ENCODE results near the gene MEIS1.
A peak's percentile ranks its signal among the peaks of the same experiment; 100 is the strongest.

MEIS1 gene

DNA sequence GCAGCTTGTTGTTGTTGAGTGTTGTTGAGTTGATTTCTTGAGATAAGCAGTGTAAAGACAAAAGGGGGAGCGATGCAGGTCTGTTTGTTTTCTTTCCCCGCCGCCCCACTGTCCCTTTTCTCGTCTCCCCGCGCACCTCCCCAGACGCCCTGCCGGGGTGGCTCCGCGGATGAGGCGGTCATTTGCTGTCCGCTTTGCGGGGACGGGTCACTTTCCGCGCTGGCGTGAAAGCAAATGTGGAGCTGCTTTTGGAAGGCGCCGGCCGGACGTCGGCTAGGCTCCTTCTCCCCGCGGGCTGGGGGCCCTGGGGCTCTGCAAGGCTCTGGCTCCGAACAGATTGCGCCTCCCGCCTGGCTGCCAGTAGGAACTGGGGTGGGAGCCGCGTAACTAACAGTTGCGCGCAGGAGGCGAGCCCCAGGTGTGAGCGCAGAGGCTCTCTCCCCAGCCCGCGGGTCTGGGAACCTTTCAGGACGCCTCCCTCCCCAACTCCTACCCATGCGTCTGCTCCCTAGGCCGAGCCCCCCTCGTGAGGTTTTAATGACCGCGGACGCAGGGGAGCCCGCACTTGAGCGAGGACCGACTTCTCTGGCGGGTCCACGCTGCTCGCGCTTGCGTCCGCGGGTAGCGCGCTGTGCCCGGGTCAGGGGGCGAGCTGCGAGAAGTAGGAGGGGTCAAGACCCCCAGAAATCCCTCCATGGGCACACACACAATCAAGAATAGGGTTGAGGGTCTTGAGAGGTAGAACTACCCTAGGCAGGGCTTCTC is 146.6 kb downstream of the MEIS1 start:
- peak; percentile 66 for DNase-seq (ENCODE audit: low spot score)

DNA sequence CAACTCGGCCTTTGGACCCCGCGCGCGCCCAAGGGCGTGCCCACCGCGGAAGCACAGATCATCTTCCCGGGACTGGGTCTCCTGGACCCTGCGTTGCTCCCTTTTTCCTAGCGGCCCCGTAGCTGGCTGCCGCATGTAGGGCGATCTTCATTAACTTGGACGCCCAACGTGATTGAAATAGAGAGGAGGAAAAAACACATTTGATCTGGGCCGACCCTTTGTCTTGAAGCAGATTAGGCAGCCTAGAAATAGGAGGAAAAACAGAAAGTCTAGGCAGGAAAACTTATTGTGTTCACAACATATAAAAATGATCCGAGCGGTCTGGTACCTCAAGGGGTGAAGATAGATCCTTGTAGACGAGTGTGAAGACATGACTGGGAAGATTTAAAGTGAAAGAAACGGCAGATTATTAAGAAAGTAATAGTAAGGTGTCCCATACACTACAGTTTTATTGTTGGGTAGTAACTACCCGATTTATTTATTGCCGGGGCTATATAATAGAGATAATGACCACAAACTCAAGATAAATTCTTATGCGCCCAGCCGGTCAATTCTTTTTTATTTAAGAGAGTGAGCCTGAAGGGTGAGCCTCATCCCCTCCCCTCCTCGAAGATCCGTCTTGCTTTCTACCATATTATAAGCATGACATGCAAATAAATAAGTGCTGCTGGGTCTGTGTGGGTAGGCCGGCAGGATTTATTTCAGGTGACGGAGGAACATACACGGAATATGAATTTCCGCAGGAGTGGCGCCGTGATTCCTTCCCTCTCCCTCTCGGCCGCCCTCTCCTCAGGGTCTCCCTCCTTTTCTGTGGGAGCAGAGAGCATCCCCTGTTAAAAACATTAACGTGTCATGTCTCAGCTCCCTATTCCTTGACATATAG is 147.4 kb downstream of the MEIS1 start:
- no peak for DNase-seq (ENCODE audit: low spot score)

DNA sequence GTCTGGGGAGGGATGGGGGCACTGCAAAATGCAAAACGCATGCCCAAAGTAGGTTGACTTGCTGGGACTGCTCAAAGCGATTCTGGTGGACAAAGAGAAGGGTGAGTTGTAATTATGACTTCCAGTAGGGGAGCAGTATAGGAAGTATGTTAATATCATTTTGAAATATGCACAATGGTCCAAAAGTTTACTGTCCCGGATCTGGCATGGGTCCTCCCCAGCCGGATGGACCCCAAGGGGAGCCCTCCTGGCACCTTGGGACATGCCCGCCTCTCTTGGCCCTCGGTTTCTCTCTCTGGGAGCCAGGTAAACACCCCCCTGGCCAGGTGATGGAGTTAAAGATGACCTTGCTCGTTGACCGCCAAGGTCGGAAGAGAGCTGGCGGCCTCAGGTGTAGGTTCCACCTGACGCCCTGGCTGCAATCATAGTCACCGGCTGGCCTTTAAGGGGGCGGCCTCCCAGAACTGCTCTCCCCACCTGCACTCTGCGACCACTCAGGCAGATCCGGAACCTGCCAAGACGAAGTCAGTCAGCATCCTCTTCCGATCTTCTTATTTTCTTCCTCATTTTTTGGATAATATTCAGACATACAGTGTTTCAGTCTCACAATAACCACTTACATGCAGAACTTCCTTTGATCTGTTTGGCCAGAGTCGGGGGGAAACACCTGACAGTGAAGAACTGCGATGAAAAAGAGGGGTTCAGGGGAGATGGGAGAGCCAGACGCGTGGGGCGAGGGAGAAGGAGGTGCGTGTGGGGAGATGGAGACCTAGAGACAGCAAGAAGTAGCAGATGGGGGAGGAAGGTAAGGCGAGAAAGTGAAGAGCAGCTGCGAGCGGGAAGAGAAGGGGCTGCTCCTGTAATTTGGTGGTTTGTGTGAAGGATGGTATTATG is 148.3 kb downstream of the MEIS1 start:
- DNase-seq (ENCODE audit: low spot score), result no peak

- no peak for DNase-seq (ENCODE audit: low spot score)
Measured at GRCh38 chr2:66583881-66584280, 149.0 kb downstream of the MEIS1 start.

DNA sequence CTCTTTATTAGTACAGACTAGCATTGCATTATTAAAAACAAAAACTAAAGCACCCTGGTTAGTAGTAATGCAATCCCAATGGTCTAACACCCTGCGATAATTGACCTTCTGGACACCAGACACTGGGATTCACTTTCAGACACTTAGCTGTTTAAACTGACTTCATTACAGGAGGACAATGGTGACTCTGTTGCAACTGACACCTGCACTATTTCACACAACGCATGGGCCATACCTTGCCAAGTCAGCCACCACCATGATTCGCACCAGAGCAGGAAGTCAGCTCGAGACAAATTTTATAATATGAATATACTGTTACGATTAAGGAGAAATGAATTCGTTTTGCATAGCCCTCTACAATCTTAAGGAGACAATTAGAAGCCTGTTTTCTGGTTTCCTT is 150.7 kb downstream of the MEIS1 start:
- DNase-seq (ENCODE audit: low spot score), result no peak

GRCh38 chr2:66587216-66587615 is 152.3 kb downstream of the MEIS1 start:
- DNase-seq (ENCODE audit: low spot score), result peak; percentile 57

GRCh38 chr2:66594001-66594400 is 159.1 kb downstream of the MEIS1 start:
- no peak for DNase-seq (ENCODE audit: low spot score)

DNA sequence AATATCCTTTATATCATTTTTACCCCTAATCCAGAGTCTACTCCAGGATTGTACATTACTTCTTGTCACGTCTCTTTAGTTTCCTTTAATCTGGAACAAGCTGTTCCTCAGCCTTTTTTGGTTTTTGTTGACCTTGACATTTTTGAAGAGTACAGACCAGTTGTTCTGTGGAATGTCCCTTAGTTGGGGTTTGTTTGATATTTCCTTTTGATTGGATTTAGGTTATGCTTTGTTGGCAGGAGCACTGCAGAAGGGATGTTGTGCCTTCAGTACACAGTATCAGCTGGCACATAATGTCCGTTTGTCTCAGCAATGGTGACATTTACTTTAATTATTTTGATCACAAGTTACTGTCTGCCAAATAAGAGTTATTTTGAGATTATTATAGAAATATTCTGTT is 160.6 kb downstream of the MEIS1 start:
- DNase-seq (ENCODE audit: low spot score), result no peak

DNA sequence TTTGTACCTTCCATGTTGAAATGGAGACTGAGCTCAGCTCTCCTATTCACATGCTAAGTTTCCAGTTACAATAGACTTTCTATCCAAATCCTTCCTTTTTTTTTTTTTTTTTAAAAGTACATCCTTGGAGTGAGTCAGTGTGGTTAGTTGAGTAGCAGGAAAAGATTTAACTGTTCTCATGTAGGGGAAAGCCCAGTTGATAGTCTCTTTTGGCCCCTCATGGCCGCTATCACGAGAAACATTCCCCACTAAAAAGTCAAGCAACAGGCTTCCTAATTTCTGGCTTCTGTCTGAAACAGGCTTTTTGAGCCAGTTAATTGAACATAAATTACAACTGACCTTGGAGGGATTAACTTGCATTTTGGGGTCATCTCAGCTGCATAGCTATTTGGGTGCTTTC is 161.3 kb downstream of the MEIS1 start:
- DNase-seq (ENCODE audit: low spot score), result no peak

GRCh38 chr2:66601624-66602023 is 166.7 kb downstream of the MEIS1 start:
- DNase-seq (ENCODE audit: low spot score), result no peak

GRCh38 chr2:66602341-66602740 is 167.4 kb downstream of the MEIS1 start:
- DNase-seq (ENCODE audit: low spot score), result no peak

DNA sequence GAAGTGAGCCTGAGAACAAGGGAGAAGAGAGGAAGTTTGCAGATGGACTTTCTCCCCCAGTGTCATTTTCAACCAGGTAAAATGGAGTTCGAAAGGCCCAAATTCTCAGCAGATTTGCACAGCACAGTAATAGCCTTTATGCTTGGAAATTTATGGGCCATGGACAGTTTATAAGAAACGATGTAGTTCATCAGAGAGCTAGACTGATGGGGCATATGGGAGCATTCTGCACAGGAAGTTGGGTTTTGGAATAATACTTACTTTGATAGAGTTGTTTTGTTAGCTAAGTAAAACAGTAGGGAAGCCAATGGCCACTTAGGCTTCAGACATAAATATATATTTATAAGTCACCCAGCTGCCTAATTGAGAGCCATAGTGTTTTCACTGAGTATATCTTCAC is 169.4 kb downstream of the MEIS1 start:
- no peak for DNase-seq (ENCODE audit: low spot score)

GRCh38 chr2:66604976-66605375 is 170.1 kb downstream of the MEIS1 start:
- DNase-seq (ENCODE audit: low spot score), result no peak

DNA sequence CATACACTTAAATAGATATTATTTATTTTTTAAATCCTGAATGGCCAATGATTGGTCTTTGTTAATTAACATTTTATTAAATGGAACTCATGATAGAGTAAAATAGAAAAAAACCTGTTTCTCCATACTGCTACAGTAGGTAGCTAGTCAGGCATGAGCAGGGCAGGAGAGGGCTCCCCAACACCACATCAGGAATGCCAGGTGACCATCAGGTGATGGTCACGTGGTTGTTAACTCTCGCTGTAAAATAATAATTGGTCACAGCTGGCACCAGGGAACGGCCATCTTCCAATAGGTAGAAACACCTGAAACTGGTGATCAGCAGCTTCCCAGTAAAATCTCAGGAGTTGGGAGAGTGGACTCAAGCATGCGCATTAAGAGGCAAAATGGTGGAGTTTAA is 172.2 kb downstream of the MEIS1 start:
- no peak for DNase-seq (ENCODE audit: low spot score)
